ENCODE measurements around the gene ALG8. TPM values are rescaled to one million over a fixed set of nuclear protein-coding genes. Genes with fewer than 3 reads are reported as not detected.

The ALG8 gene
- total and polyA plus RNA-seq, 2 experiments from 2014 or later = 94.3 to 130 TPM

GRCh38 chr11:78074756-78075155 is 64.7 kb downstream of the ALG8 start:
- Histone ChIP-seq H3K4me3 (no peak overlapping the region), H3K9me2 (ENCODE audit: insufficient read depth) (no peaks in the 10 kb centered on the region), H3K4me1 (ENCODE audit: insufficient read depth) (peaks cover 3% of the 10 kb centered on the region; the same call in 1 of the 2 replicates), H3K27ac (ENCODE audit: low read depth) (no peak overlapping the region), H3K27me3 (ENCODE audit: insufficient read depth) (no peaks in the 10 kb centered on the region), H3K4me2 (no peak overlapping the region), H3K36me3 (ENCODE audit: insufficient read depth) (peaks cover 7% of the 10 kb centered on the region; the same call in 1 of the 2 replicates), H2AFZ (no peak overlapping the region), H4K20me1 (replicated peaks; ENCODE audit: insufficient read depth) (peaks cover 30% of the 10 kb centered on the region), H3F3A (replicated peaks; ENCODE audit: low read depth) (0 out of 2 replicates have a peak, but pooled peaks cover 8% of the 10 kb centered on the region), H3K79me2 (replicated peaks; ENCODE audit: insufficient read depth) (peaks cover 67% of the 10 kb centered on the region)
- H3K36me3 Mint-ChIP-seq (ENCODE audit: low read depth) = peaks cover 14% of the 10 kb centered on the region
- H3K4me1 Mint-ChIP-seq = peaks cover 9% of the 10 kb centered on the region
- H3K4me3 Mint-ChIP-seq = no peak overlapping the region
- no peak overlapping the region for H3K27ac Mint-ChIP-seq
- ATAC-seq (no peak), DNase-seq (ENCODE audit: low spot score) (no peak)
- TF ChIP-seq ETS1 (IDR thresholded peaks at IDR 0.05) (no peak), REST (IDR thresholded peaks at IDR 0.05; ENCODE audit: unreplicated experiment) (no peak)
- no peaks in the 10 kb centered on the region for H3K9me3 Mint-ChIP-seq
- no peaks in the 10 kb centered on the region for H3K27me3 Mint-ChIP-seq (ENCODE audit: insufficient read depth, low read depth, poor library complexity)

GRCh38 chr11:78072455-78072854 is 67.0 kb downstream of the ALG8 start:
- Histone ChIP-seq H4K20me1 (replicated peaks; ENCODE audit: insufficient read depth) (peaks cover 21% of the 10 kb centered on the region), H3K27me3 (ENCODE audit: insufficient read depth) (no peaks in the 10 kb centered on the region), H3K9me2 (ENCODE audit: insufficient read depth) (no peaks in the 10 kb centered on the region), H3F3A (replicated peaks; ENCODE audit: low read depth) (peaks cover 5% of the 10 kb centered on the region; the same call in 1 of the 2 replicates), H3K4me2 (no peak overlapping the region), H2AFZ (no peak overlapping the region), H3K4me1 (ENCODE audit: insufficient read depth) (no peaks in the 10 kb centered on the region), H3K79me2 (replicated peaks; ENCODE audit: insufficient read depth) (peaks cover 46% of the 10 kb centered on the region), H3K4me3 (no peak overlapping the region), H3K27ac (ENCODE audit: low read depth) (no peak overlapping the region), H3K36me3 (ENCODE audit: insufficient read depth) (peaks cover 7% of the 10 kb centered on the region; the same call in 1 of the 2 replicates)
- no peak for DNase-seq (ENCODE audit: low spot score)
- Mint-ChIP-seq H3K27ac (no peak overlapping the region), H3K36me3 (ENCODE audit: low read depth) (peaks cover 30% of the 10 kb centered on the region), H3K9me3 (no peaks in the 10 kb centered on the region), H3K4me1 (no peaks in the 10 kb centered on the region), H3K4me3 (no peak overlapping the region), H3K27me3 (ENCODE audit: insufficient read depth, low read depth, poor library complexity) (no peaks in the 10 kb centered on the region)
- no peak for ATAC-seq
- TF ChIP-seq JUNB (IDR thresholded peaks at IDR 0.05; ENCODE audit: unreplicated experiment) (no peak), REST (IDR thresholded peaks at IDR 0.05; ENCODE audit: unreplicated experiment) (no peak), EZH2phosphoT487 (IDR thresholded peaks at IDR 0.05; ENCODE audit: unreplicated experiment) (no peak), CREB1 (CRISPR knock-in tag; IDR thresholded peaks at IDR 0.05; ENCODE audit: low read depth) (no peak), ZNF331 (CRISPR knock-in tag; IDR thresholded peaks at IDR 0.05; ENCODE audit: low read depth) (no peak), ETS1 (IDR thresholded peaks at IDR 0.05) (no peak), CTCF (conservative IDR thresholded peaks at IDR 0.05; ENCODE audit: low read depth in 2 of 2) (no peak), POLR2AphosphoS5 (IDR thresholded peaks at IDR 0.05; ENCODE audit: low read depth) (no peak), EZH2 (IDR thresholded peaks at IDR 0.05; ENCODE audit: low read depth, unreplicated experiment) (no peak), NANOG (IDR thresholded peaks at IDR 0.05; ENCODE audit: borderline replicate concordance) (no peak), STAT1 (IDR thresholded peaks at IDR 0.05; ENCODE audit: unreplicated experiment) (no peak)

All from GM23338 (cell line).